Measurements from ENCODE around the gene EGFR.

Gene EGFR

GRCh38 chr7:55185321-55185802 is 166.5 kb downstream of the EGFR start:
- Histone ChIP-seq H3K27me3 (ENCODE audit: insufficient read depth, low read length) (no peaks in the 10 kb centered on the region), H3K36me3 (ENCODE audit: insufficient read depth, low read length) (no peaks in the 10 kb centered on the region), H3K9me3 (ENCODE audit: low read length) (peaks cover 2% of the 10 kb centered on the region), H2AFZ (ENCODE audit: low read depth, low read length) (no peak overlapping the region), H3K4me1 (ENCODE audit: insufficient read depth, low read length) (peaks cover 17% of the 10 kb centered on the region), H3K4me3 (ENCODE audit: low read length) (no peak overlapping the region)

GRCh38 chr7:55185941-55186609 is 167.3 kb downstream of the EGFR start:
- no peaks in the 10 kb centered on the region for H3K27me3 ChIP-seq (ENCODE audit: insufficient read depth, low read length)
- no peak overlapping the region for H3K4me3 ChIP-seq (ENCODE audit: low read length)
- peaks cover 2% of the 10 kb centered on the region for H3K9me3 ChIP-seq (ENCODE audit: low read length)
- H2AFZ ChIP-seq (ENCODE audit: low read depth, low read length) = no peak overlapping the region
- peaks cover 21% of the 10 kb centered on the region for H3K4me1 ChIP-seq (ENCODE audit: insufficient read depth, low read length)
- H3K36me3 ChIP-seq (ENCODE audit: insufficient read depth, low read length) = no peaks in the 10 kb centered on the region

GRCh38 chr7:55187701-55188491 is 169.1 kb downstream of the EGFR start:
- H3K4me1 ChIP-seq (ENCODE audit: insufficient read depth, low read length) = peaks cover 21% of the 10 kb centered on the region
- H3K9me3 ChIP-seq (ENCODE audit: low read length) = peaks cover 2% of the 10 kb centered on the region
- H3K36me3 ChIP-seq (ENCODE audit: insufficient read depth, low read length) = no peaks in the 10 kb centered on the region
- H3K27me3 ChIP-seq (ENCODE audit: insufficient read depth, low read length) = no peaks in the 10 kb centered on the region
- no peak overlapping the region for H2AFZ ChIP-seq (ENCODE audit: low read depth, low read length)
- no peak overlapping the region for H3K4me3 ChIP-seq (ENCODE audit: low read length)

- Histone ChIP-seq H3K27me3 (ENCODE audit: insufficient read depth, low read length) (no peaks in the 10 kb centered on the region), H3K36me3 (ENCODE audit: insufficient read depth, low read length) (no peaks in the 10 kb centered on the region), H3K4me1 (ENCODE audit: insufficient read depth, low read length) (peaks cover 21% of the 10 kb centered on the region), H3K9me3 (ENCODE audit: low read length) (peaks cover 2% of the 10 kb centered on the region), H2AFZ (ENCODE audit: low read depth, low read length) (no peak overlapping the region), H3K4me3 (ENCODE audit: low read length) (no peak overlapping the region)
These were observed 169.8 kb downstream of the EGFR start for GRCh38 chr7:55188590-55189138.

GRCh38 chr7:55189146-55189766 is 170.4 kb downstream of the EGFR start:
- no peaks in the 10 kb centered on the region for H3K27me3 ChIP-seq (ENCODE audit: insufficient read depth, low read length)
- H3K4me3 ChIP-seq (ENCODE audit: low read length) = no peak overlapping the region
- H2AFZ ChIP-seq (ENCODE audit: low read depth, low read length) = no peak overlapping the region
- H3K9me3 ChIP-seq (ENCODE audit: low read length) = peaks cover 2% of the 10 kb centered on the region
- no peaks in the 10 kb centered on the region for H3K36me3 ChIP-seq (ENCODE audit: insufficient read depth, low read length)
- H3K4me1 ChIP-seq (ENCODE audit: insufficient read depth, low read length) = peaks cover 21% of the 10 kb centered on the region

GRCh38 chr7:55189878-55190436 is 171.1 kb downstream of the EGFR start:
- Histone ChIP-seq H3K9me3 (ENCODE audit: low read length) (peaks cover 2% of the 10 kb centered on the region), H3K27me3 (ENCODE audit: insufficient read depth, low read length) (no peaks in the 10 kb centered on the region), H3K4me1 (ENCODE audit: insufficient read depth, low read length) (peaks cover 21% of the 10 kb centered on the region), H3K36me3 (ENCODE audit: insufficient read depth, low read length) (no peaks in the 10 kb centered on the region), H2AFZ (ENCODE audit: low read depth, low read length) (no peak overlapping the region), H3K4me3 (ENCODE audit: low read length) (no peak overlapping the region)

- Histone ChIP-seq H3K27me3 (ENCODE audit: insufficient read depth, low read length) (no peaks in the 10 kb centered on the region), H3K36me3 (ENCODE audit: insufficient read depth, low read length) (no peaks in the 10 kb centered on the region), H3K4me3 (ENCODE audit: low read length) (no peak overlapping the region), H3K9me3 (ENCODE audit: low read length) (peaks cover 2% of the 10 kb centered on the region), H2AFZ (ENCODE audit: low read depth, low read length) (no peak overlapping the region), H3K4me1 (ENCODE audit: insufficient read depth, low read length) (peaks cover 21% of the 10 kb centered on the region)
These were observed 171.8 kb downstream of the EGFR start for GRCh38 chr7:55190511-55191160.

- H3K9me3 ChIP-seq (ENCODE audit: low read length) = peaks cover 2% of the 10 kb centered on the region
- H3K27me3 ChIP-seq (ENCODE audit: insufficient read depth, low read length) = no peaks in the 10 kb centered on the region
- no peak overlapping the region for H2AFZ ChIP-seq (ENCODE audit: low read depth, low read length)
- peaks cover 21% of the 10 kb centered on the region for H3K4me1 ChIP-seq (ENCODE audit: insufficient read depth, low read length)
- no peaks in the 10 kb centered on the region for H3K36me3 ChIP-seq (ENCODE audit: insufficient read depth, low read length)
- H3K4me3 ChIP-seq (ENCODE audit: low read length) = no peak overlapping the region
These were observed 172.5 kb downstream of the EGFR start for GRCh38 chr7:55191161-55191925.

- no peak overlapping the region for H2AFZ ChIP-seq (ENCODE audit: low read depth, low read length)
- peaks cover 21% of the 10 kb centered on the region for H3K4me1 ChIP-seq (ENCODE audit: insufficient read depth, low read length)
- no peaks in the 10 kb centered on the region for H3K9me3 ChIP-seq (ENCODE audit: low read length)
- H3K4me3 ChIP-seq (ENCODE audit: low read length) = no peak overlapping the region
- no peaks in the 10 kb centered on the region for H3K36me3 ChIP-seq (ENCODE audit: insufficient read depth, low read length)
- H3K27me3 ChIP-seq (ENCODE audit: insufficient read depth, low read length) = no peaks in the 10 kb centered on the region
These were observed 173.3 kb downstream of the EGFR start for GRCh38 chr7:55191926-55192692.

- H2AFZ ChIP-seq (ENCODE audit: low read depth, low read length) = no peak overlapping the region
- H3K36me3 ChIP-seq (ENCODE audit: insufficient read depth, low read length) = no peaks in the 10 kb centered on the region
- H3K4me1 ChIP-seq (ENCODE audit: insufficient read depth, low read length) = peaks cover 21% of the 10 kb centered on the region
- H3K9me3 ChIP-seq (ENCODE audit: low read length) = no peaks in the 10 kb centered on the region
- H3K4me3 ChIP-seq (ENCODE audit: low read length) = no peak overlapping the region
- H3K27me3 ChIP-seq (ENCODE audit: insufficient read depth, low read length) = no peaks in the 10 kb centered on the region
These were observed 173.9 kb downstream of the EGFR start for GRCh38 chr7:55192723-55193122.

GRCh38 chr7:55193245-55193644 is 174.4 kb downstream of the EGFR start:
- peaks cover 18% of the 10 kb centered on the region for H3K4me1 ChIP-seq (ENCODE audit: insufficient read depth, low read length)

More at GRCh38 chr7:55193245-55193644, 174.4 kb downstream of the EGFR start:
- Histone ChIP-seq H3K4me3 (ENCODE audit: low read length) (no peak overlapping the region), H2AFZ (ENCODE audit: low read depth, low read length) (no peak overlapping the region), H3K27me3 (ENCODE audit: insufficient read depth, low read length) (no peaks in the 10 kb centered on the region), H3K36me3 (ENCODE audit: insufficient read depth, low read length) (no peaks in the 10 kb centered on the region), H3K9me3 (ENCODE audit: low read length) (no peaks in the 10 kb centered on the region)

Data from neuron (in vitro differentiated cells).